Measurements from ENCODE around the gene LRSAM1. TPM values are rescaled to one million over a fixed set of nuclear protein-coding genes. Genes with fewer than 3 reads are reported as not detected.

Gene LRSAM1
- total RNA-seq, 2 experiments from 2014 or later = 25.4 to 26.9 TPM

DNA sequence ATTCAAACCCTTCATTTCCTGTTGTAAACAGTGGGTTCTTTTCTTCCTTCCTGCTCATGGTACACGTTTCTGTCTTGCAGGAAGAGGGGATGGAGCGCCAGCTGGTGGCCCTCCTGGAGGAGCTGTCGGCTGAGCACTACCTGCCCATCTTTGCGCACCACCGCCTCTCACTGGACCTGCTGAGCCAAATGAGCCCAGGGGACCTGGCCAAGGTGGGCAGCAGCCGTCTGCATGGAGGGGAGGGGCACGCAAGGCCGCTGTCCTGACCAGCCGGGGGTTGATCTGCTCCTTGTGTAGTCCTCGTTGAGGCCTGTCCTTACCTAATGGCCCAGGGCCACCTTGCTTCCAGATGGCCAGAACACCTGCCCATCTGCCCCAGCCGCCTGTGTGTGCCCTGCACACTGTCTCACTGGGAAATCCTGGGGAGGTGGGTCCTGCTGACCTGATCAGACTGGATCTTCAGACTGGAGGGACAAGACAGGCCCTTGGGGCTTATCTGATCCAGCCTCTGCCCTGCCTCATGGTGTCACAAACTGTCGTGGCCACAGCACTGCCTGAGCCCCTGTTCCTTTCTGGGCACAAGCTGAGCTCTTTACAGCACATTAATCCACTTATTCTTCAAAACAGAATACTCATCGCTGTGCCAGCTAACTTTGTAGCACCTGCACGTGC, 44.7 kb downstream of the LRSAM1 start:
- ChIA-PET CTCF (interaction anchor here (1.4 kb wide), 1 partner anchor 89 kb away, joined by 3 read pairs; no protein-coding TSS in a partner anchor), POLR2A (no interaction called here)
- H3K27ac Mint-ChIP-seq = peak overlapping the region; percentile 36

DNA sequence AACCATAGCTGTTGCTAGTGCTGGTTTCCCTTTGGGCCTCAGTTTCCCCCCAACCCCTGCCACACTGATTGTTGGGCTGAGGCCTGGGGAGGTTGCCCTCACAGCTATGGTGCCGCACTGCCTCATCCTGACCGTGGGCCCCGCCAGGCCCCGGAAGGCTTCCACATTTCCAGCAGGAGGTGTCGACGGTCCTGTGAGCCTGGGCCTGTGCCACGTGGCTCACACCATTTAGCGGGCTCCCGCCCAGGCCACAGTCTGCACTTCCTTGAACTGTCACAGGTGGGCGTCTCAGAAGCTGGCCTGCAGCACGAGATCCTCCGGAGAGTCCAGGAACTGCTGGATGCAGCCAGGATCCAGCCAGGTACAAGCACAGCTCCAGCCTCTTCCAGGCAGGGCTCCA, 45.7 kb downstream of the LRSAM1 start:
- H3K36me3 Mint-ChIP-seq (ENCODE audit: low read depth) = peaks cover 16% of the 10 kb centered on the region
- H3K9me3 Mint-ChIP-seq = no peaks in the 10 kb centered on the region
- no peak for DNase-seq
- CTCF ChIA-PET = no interaction called here
- no peak overlapping the region for H3K27ac Mint-ChIP-seq
- H3K27me3 Mint-ChIP-seq = no peaks in the 10 kb centered on the region
- POLR2A ChIA-PET = no interaction called here
- H3K4me3 Mint-ChIP-seq = no peak overlapping the region
- peaks cover 10% of the 10 kb centered on the region for H3K4me1 Mint-ChIP-seq

More for the DNA sequence above, 44.7 kb downstream of the LRSAM1 start:
- no peak overlapping the region for H3K4me3 Mint-ChIP-seq
- peaks cover 10% of the 10 kb centered on the region for H3K4me1 Mint-ChIP-seq
- DNase-seq = no peak
- no peaks in the 10 kb centered on the region for H3K27me3 Mint-ChIP-seq
- no peaks in the 10 kb centered on the region for H3K9me3 Mint-ChIP-seq
- H3K36me3 Mint-ChIP-seq (ENCODE audit: low read depth) = peaks cover 14% of the 10 kb centered on the region

DNA sequence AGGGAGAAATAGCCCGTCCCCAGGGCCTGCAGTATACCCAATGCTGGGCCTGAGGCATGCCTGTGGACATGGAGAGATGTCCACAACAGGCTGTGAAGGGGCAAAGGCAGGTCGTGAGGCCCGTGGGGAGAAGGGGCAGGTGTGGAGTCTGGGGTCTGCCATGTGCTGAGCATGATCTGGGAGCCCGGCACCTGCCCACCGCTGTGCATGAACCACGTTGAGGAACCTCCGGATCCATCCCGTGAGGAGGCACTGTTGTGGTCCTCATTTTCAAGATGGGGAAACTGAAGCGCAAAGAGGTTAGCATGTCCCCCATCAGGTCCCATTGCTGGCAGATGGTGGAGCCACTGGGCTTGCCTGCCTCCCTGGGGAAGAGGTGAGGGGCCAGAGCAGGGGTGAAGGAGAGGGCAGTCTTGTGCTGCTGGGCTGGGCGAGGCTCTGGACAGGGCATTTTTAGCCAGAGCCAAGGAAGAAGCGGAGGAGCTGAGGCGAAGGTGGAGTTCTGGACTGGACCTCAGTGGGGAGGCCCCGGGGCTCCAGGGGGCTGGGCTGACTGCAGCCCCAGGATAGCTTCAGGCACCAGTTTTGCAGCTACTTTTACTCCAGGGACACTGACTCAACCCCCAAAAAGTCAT, 46.5 kb downstream of the LRSAM1 start:
- no peaks in the 10 kb centered on the region for H3K9me3 Mint-ChIP-seq
- POLR2A ChIA-PET = no interaction called here
- H3K4me3 Mint-ChIP-seq = no peak overlapping the region
- H3K27me3 Mint-ChIP-seq = no peaks in the 10 kb centered on the region
- peaks cover 10% of the 10 kb centered on the region for H3K4me1 Mint-ChIP-seq
- H3K27ac Mint-ChIP-seq = peak overlapping the region; percentile 16
- peaks cover 14% of the 10 kb centered on the region for H3K36me3 Mint-ChIP-seq (ENCODE audit: low read depth)
- DNase-seq = no peak
- CTCF ChIA-PET = no interaction called here

DNA sequence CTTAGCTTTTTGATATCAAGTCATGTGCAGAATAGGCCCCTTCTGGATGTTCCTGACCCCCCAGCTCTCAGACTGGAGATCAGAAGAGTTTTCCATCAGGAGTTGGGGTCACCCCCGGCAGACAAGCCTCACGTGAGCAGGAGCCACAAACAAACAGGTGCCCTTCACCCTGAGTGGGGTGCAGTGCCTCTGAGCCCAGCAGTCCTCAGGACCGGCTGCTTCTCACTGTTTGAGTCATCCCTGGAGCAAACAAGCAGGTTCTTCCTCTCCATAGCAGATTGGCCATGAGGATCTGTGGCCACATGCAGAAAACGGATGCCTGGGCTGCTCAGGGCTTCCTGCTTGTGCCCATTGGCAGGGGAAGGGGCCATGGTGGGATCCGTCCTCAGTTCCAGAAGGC, 47.0 kb downstream of the LRSAM1 start:
- ChIA-PET POLR2A (no interaction called here), CTCF (no interaction called here)
- DNase-seq = no peak
- peaks cover 10% of the 10 kb centered on the region for H3K4me1 Mint-ChIP-seq
- H3K36me3 Mint-ChIP-seq (ENCODE audit: low read depth) = peaks cover 12% of the 10 kb centered on the region
- H3K9me3 Mint-ChIP-seq = no peaks in the 10 kb centered on the region
- H3K27me3 Mint-ChIP-seq = no peaks in the 10 kb centered on the region
- no peak overlapping the region for H3K4me3 Mint-ChIP-seq
- H3K27ac Mint-ChIP-seq = no peak overlapping the region

DNA sequence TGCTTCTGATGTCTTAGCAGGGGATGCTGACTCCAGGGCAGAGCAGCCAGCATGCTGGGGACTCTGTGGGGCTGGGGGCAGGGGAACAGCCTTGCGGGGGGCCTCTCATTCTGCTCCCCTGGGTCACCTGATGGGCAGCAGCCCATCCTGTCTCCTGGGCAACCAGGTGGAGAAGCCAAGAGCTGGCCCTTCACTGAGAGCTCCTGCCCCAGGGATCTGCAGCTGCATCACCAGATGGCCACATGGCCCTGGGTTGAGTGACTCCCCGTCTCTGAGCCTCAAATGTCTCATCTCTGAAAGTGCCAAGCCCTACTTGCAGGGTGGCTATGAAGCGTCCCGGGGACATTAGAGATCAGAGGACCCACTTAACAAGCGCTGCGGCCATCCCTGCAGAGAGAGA, 49.1 kb downstream of the LRSAM1 start:
- Mint-ChIP-seq H3K27me3 (no peaks in the 10 kb centered on the region), H3K27ac (no peak overlapping the region), H3K4me3 (no peak overlapping the region), H3K9me3 (no peaks in the 10 kb centered on the region), H3K4me1 (peaks cover 8% of the 10 kb centered on the region), H3K36me3 (ENCODE audit: low read depth) (peaks cover 11% of the 10 kb centered on the region)
- ChIA-PET CTCF (interaction anchor here (0.8 to 2.2 kb wide), 2 partner anchors 85 to 234 kb away, joined by 4 to 10 read pairs; partner anchors contain the start of gene TOR2A), POLR2A (no interaction called here)
- DNase-seq = no peak

DNA sequence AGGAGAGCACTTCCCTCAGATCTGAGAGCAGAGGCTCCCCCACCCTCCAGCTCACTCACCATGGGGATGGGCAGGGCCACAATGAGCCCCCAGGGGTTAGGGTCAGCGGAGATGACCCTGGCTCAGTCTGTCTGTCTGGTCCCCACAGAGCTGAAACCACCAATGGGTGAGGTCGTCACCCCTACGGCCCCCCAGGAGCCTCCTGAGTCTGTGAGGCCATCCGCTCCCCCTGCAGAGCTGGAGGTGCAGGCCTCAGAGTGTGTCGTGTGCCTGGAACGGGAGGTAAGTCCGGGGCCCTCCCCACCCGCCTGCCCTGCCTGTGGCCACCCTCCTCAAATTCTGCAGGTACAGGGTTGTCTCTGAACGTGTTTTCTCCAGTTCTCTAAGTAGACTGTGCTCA, 49.6 kb downstream of the LRSAM1 start:
- peaks cover 4% of the 10 kb centered on the region for H3K4me1 Mint-ChIP-seq
- POLR2A ChIA-PET = interaction anchor here (1.0 kb wide), 1 partner anchor 56 kb away, joined by 3 read pairs; no protein-coding TSS in a partner anchor
- no peak for DNase-seq
- H3K4me3 Mint-ChIP-seq = no peak overlapping the region
- no peaks in the 10 kb centered on the region for H3K9me3 Mint-ChIP-seq
- no peaks in the 10 kb centered on the region for H3K27me3 Mint-ChIP-seq
- CTCF ChIA-PET = interaction anchor here (0.8 to 2.2 kb wide), 2 partner anchors 84 to 234 kb away, joined by 4 to 10 read pairs; partner anchors contain the start of gene TOR2A
- peaks cover 10% of the 10 kb centered on the region for H3K36me3 Mint-ChIP-seq (ENCODE audit: low read depth)
- H3K27ac Mint-ChIP-seq = no peak overlapping the region

DNA sequence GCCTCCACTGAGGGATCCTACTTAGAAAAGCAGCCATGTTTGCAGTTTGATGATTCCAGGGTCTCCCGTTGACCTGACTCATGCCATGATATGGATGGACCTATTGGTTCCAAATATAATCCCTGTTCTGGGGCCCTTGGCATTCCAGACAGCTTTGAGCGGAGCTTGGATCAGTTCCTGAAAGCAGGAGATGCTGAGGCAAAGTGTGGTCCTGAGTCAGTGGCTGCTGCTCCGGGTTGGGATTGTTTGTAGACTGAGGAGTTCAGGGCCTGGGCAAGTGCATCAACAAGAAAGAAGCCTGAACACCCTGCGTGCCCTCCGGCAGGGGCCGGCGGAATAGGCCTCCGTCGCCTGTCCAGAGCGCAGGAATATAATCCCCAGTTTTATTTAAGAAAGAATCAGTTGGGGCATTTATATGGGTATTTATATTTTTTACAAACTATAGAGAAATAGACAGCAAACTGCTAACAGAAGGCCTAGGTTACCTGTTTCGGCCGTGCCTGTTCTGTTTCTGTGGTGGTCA, 50.6 kb downstream of the LRSAM1 start:
- DNase-seq = no peak
- Mint-ChIP-seq H3K27ac (no peak overlapping the region), H3K27me3 (no peaks in the 10 kb centered on the region), H3K4me3 (no peak overlapping the region), H3K9me3 (no peaks in the 10 kb centered on the region), H3K4me1 (no peaks in the 10 kb centered on the region), H3K36me3 (ENCODE audit: low read depth) (peaks cover 3% of the 10 kb centered on the region)
- ChIA-PET POLR2A (interaction anchor here (1.0 kb wide), 1 partner anchor 55 kb away, joined by 3 read pairs; no protein-coding TSS in a partner anchor), CTCF (interaction anchor here (0.7 kb wide), 2 partner anchors 174 to 230 kb away, joined by 3 to 5 read pairs; no protein-coding TSS in a partner anchor)

DNA sequence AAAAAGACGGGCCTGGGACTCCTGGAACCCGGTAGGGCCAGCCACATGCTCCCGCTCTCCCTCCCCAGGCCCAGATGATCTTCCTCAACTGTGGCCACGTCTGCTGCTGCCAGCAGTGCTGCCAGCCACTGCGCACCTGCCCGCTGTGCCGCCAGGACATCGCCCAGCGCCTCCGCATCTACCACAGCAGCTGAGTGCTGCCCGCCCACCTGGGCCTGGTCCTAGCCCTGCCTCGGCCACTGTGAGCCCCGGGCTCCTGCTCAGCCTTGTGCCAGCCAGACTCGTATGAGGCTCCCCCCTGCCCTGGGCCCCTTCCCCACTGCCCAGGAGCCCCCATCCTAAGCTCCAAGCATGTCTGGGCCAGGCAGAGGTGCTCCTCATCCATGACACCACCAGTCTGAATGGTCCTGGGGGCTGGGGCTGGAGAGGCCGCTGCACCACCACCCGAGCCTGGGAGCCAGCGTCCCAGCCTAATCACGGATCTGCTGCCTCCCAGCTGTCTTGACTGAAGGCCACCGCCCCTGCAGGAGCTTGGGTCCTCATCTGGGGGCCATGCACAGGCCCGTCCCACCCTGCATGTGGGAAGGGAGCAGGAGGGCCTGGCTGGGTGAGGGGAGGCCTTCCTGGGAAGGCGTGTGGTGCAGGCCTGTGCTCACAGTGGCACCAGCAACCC, 51.5 kb downstream of the LRSAM1 start:
- Mint-ChIP-seq H3K4me1 (no peaks in the 10 kb centered on the region), H3K36me3 (ENCODE audit: low read depth) (peaks cover 3% of the 10 kb centered on the region), H3K27ac (peak overlapping the region; percentile 26), H3K27me3 (no peaks in the 10 kb centered on the region), H3K4me3 (no peak overlapping the region), H3K9me3 (no peaks in the 10 kb centered on the region)
- DNase-seq = no peak
- ChIA-PET CTCF (interaction anchor here (0.7 to 3.0 kb wide), 5 partner anchors 76 to 232 kb away, joined by 3 to 19 read pairs (median 6); partner anchors contain the start of gene TOR2A), POLR2A (interaction anchor here (2.0 kb wide), 1 partner anchor 232 kb away, joined by 6 read pairs; the partner anchor contains the start of gene TOR2A)

DNA sequence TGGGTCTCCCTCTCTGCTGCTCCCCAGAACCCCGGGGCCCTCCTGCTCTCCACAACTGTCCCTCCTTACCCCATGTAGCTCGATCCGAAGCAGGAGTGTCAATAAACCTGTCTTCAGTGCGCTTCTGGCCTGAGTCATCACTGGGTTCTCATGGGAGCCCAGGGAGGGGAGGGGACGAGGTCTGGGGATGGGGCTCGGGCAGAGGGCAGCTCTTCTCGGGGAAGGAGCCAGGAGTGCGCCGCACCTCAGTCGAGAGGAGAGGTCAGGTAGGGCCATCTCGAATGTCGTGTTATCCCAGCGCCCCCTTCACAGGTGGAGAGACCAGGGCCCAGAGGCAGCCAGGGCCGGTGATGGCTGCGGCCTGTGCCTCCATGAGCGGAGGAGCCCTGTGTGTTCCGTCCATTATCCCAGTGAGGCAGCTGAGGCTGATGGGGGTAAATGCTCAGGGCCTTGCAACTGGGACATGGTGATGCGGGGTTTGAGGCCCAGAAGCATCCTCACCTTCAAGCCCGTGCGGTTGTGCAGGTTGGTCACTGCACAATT, 52.1 kb downstream of the LRSAM1 start:
- ChIA-PET POLR2A (interaction anchor here (1.3 to 2.0 kb wide), 3 partner anchors 67 to 231 kb away, joined by 3 to 6 read pairs (median 4); partner anchors contain the start of gene TOR2A), CTCF (interaction anchor here (0.5 to 3.0 kb wide), 12 partner anchors 9 to 231 kb away, joined by 3 to 19 read pairs (median 4); partner anchors contain the start of gene TOR2A)
- Mint-ChIP-seq H3K27ac (no peak overlapping the region), H3K36me3 (ENCODE audit: low read depth) (peaks cover 3% of the 10 kb centered on the region), H3K9me3 (no peaks in the 10 kb centered on the region), H3K4me1 (no peaks in the 10 kb centered on the region), H3K4me3 (no peak overlapping the region), H3K27me3 (no peaks in the 10 kb centered on the region)
- no peak for DNase-seq

DNA sequence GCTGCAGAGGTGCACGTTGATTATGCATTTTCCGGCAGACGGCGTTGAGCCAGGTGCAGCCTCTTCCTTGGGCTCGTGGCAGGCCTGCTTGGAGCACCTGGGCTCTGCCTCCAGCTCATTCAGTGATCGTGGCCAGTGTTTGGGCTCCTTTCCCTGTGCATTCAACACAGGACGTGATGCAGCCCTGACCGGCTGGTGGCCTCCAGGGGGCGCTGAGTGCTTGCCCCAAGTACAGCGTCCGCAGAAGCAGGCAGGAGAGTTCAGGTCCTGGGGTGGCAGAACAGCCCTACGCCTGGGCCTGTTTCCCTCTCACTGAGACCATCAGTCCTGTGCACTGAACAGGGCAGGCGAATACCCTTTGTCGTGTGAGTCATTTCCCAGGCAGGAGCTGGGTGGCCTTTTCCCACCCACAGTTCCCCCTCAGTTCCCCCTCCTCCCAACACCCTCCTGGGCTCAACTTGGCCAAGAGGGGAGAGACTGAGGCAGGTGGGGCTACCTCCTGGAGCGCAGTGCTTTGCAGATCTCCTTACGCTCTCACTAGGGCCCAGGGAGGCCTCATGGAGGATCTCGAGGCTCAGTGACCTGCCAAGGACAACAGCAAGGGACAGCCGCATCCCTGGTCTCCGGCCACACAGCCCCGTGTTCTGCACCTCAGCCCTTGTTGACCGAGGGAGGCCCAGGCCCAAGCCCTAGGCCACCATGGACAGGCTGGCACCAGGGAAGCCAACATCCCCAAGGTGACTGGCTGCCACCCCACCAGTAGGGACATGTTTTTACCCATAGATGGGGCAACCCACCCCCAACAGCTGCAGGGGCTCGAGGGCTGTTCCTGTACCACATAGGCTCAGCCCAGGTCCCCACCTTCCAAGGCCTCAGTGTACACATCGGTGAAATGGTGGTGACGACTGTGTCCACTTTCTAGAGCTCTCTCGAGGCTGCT, 52.9 kb downstream of the LRSAM1 start:
- ChIA-PET POLR2A (interaction anchor here (1.3 to 2.0 kb wide), 3 partner anchors 66 to 231 kb away, joined by 3 to 6 read pairs (median 4); partner anchors contain the start of gene TOR2A), CTCF (interaction anchor here (0.5 to 3.0 kb wide), 14 partner anchors 9 to 231 kb away, joined by 3 to 19 read pairs (median 4); partner anchors contain the start of gene TOR2A)
- Mint-ChIP-seq H3K27me3 (no peaks in the 10 kb centered on the region), H3K36me3 (ENCODE audit: low read depth) (peaks cover 8% of the 10 kb centered on the region), H3K4me3 (no peak overlapping the region), H3K27ac (peak overlapping the region; percentile 68), H3K9me3 (no peaks in the 10 kb centered on the region), H3K4me1 (no peaks in the 10 kb centered on the region)
- peak; percentile 85 for DNase-seq

DNA sequence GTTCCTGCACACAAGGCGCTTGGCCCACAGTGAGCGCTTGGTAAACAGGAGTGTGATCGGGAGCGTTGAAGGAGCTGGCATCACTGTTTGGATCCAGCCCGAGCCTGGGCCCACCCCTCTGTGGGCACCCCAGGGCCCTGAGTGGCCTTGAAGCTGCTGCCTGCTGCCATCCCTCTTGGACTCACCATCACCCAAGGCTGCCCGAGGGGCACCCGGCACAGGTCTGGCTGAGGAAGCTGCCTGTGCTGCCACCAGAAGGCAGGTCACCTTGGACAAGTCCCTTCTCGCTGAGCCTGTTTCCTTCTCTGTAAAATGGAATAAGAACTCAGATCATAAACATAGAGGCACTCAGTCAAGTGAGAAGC, 53.6 kb downstream of the LRSAM1 start:
- H3K4me3 Mint-ChIP-seq = no peak overlapping the region
- peaks cover 8% of the 10 kb centered on the region for H3K36me3 Mint-ChIP-seq (ENCODE audit: low read depth)
- no peaks in the 10 kb centered on the region for H3K27me3 Mint-ChIP-seq
- H3K4me1 Mint-ChIP-seq = no peaks in the 10 kb centered on the region
- ChIA-PET POLR2A (interaction anchor here (1.4 kb wide), 1 partner anchor 81 kb away, joined by 4 read pairs; no protein-coding TSS in a partner anchor), CTCF (interaction anchor here (1.1 to 3.0 kb wide), 7 partner anchors 11 to 230 kb away, joined by 3 to 19 read pairs (median 6); partner anchors contain the start of gene TOR2A)
- DNase-seq = no peak
- no peak overlapping the region for H3K27ac Mint-ChIP-seq
- no peaks in the 10 kb centered on the region for H3K9me3 Mint-ChIP-seq

Data from activated CD4-positive, alpha-beta memory T cell treated with anti-CD3 and anti-CD28 coated beads, Interleukin-2, amount 10 ng/mL, durations not matched to agents 7 days and 5 days (primary cell).